GM12865 (cell line): Measurements from ENCODE around the gene NDRG4.

Experiments
- DNase-seq: peaks from one replicate; pipeline ENCODE4 v3.0.0; 2010; ENCODE audit warnings: low read depth
- H3K4me3 ChIP-seq: 2 replicates; pipeline ENCODE4 v1.5.1; 2011; ENCODE audit warnings: mild to moderate bottlenecking, low read depth, low read length, control low read depth
- CTCF ChIP-seq: IDR thresholded peaks from 2 replicates; pipeline ENCODE4 v1.5.1; 2011; ENCODE audit warnings: low read length, control low read depth, low read depth, inconsistent platforms; ENCODE audit not compliant: insufficient read depth; ENCODE audit errors: missing control alignments

NDRG4 gene

GRCh38 chr16:58462089-58462488 lies 37.9 kb upstream of the NDRG4 start:
- no peak overlapping the region for H3K4me3 ChIP-seq
- TF ChIP-seq CTCF, result no peak
- no peak for DNase-seq

- H3K4me3 ChIP-seq, result no peak overlapping the region
- TF ChIP-seq CTCF, result no peak
- no peak for DNase-seq
Observed at GRCh38 chr16:58462499-58462996, 37.4 kb upstream of the NDRG4 start.

- no peak for DNase-seq
- TF ChIP-seq CTCF, result no peak
- H3K4me3 ChIP-seq, result no peak overlapping the region
Observed at GRCh38 chr16:58462997-58463941, 36.7 kb upstream of the NDRG4 start.

DNA sequence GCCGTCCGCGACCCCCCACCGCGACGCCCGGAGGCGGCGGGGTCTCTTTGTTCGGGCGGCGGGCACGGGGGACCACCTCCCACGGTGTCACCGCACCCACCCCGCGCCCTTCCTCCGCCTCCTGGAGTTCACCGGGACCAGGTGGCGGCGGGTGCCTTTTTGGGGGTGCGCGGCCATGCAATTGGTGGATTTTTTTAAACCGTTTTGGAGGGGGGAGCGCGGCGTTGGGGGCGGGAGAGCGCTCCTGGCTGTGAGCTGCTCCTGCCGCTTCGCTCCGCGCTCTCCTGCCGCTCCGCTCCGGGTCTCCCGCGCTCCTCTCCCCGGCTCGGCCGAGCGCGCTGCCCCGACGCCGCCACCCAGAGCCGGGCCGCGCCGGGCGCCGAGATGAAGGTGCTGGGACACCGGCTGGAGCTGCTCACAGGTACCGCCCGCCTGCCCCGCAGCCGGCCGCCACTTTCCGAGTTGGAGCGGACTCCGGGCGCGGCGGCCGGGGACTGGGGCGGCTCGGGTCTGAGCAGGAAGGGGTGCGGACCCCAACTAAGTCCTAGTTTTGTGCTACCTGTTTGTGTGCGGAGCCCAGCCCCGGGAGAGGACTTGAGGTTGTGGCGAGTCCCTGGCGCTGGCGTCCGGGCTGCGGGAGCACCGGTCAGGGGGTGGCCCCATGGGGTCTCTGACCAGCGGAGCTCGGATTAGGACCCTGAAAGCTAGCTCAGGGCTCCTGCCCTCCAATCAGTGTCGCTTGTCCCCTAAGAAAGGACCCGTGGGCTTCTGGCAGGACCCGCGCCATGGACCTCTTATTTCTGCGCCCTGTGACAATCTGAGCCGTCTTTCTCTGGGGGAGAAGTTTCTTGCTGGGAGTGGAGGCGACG lies 35.7 kb upstream of the NDRG4 start:
- no peak for TF ChIP-seq CTCF
- no peak overlapping the region for H3K4me3 ChIP-seq
- no peak for DNase-seq

DNA sequence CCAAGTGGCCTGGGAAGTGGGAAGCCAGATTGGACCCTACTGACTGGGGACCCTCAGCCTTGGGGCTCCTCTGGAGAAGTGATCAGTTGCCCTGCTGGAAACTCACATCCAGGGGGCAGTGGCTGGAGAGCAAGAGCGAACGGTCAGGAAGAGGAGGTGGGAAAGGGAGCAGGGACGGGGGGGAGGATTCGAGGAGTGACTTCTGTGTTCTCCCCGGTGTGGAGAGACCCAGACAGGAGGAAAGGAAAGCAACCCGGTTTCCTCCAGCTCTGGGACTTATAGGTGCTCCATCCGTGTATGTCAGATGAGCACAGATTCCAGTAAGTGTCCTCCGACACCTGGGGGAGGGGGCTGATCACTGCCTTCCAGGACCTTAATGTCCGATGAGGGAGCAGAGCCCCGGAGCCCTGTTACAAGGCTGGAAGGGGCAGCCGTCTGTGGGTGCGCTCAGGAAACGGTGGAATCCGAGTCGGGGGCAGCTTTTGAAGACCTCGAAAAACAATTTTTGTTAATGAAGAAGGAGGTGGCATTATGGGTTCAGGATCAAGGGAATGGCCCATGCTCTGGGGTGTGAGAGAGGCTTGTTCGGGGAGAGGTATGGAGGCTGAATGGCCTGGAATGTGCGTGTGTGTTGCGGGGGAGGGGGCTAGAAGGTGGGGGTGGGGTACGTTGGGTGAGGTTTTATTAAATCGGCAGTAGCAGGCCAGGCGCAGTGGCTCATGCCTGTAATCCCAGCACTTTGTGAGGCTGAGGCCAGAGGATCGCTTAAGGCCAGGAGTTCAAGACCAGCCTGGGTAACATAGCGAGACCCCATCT lies 34.8 kb upstream of the NDRG4 start:
- TF ChIP-seq CTCF, result no peak
- no peak overlapping the region for H3K4me3 ChIP-seq
- DNase-seq, result no peak

DNA sequence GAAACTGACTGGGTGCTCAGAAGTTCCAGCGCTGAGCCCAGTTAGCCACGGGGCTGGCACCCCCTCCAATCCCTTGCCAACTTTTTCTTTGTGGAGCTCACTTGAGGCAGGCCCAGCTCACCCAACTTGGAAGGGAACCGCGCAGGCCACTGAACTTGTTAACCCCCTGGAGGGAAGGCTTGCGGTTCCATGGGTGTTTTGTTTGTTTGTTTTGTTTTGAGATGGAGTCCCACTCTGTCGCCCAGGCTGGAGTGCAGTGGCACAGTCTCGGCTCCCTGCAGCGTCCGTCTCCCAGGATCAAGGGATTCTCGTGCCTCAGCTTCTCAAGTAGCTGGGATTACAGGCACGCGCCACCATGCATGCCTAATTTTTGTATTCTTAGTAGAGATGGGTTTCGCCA lies 34.1 kb upstream of the NDRG4 start:
- no peak overlapping the region for H3K4me3 ChIP-seq
- DNase-seq, result no peak
- no peak for TF ChIP-seq CTCF
